GM12873 (cell line): ENCODE results near the gene PLEKHA7.

Source experiments
- CTCF ChIP-seq: IDR thresholded peaks from 2 replicates; pipeline ENCODE4 v1.5.1; 2012; ENCODE audit warnings: low read depth, mild to moderate bottlenecking, moderate library complexity, low read length, control low read depth; ENCODE audit not compliant: insufficient read depth; ENCODE audit errors: missing control alignments

Gene PLEKHA7

GRCh38 chr11:16853859-16854258, 160.4 kb downstream of the PLEKHA7 start:
- no peak for TF ChIP-seq CTCF

- TF ChIP-seq CTCF, result no peak
These were observed 160.9 kb downstream of the PLEKHA7 start for GRCh38 chr11:16853266-16853665.

GRCh38 chr11:16846305-16846704, 167.9 kb downstream of the PLEKHA7 start:
- TF ChIP-seq CTCF, result no peak

- TF ChIP-seq CTCF, result no peak
These were observed 169.9 kb downstream of the PLEKHA7 start for GRCh38 chr11:16844268-16844771.

GRCh38 chr11:16843294-16843693, 170.9 kb downstream of the PLEKHA7 start:
- TF ChIP-seq CTCF, result no peak

GRCh38 chr11:16841984-16842383, 172.2 kb downstream of the PLEKHA7 start:
- TF ChIP-seq CTCF, result no peak

- no peak for TF ChIP-seq CTCF
These were observed 172.7 kb downstream of the PLEKHA7 start for GRCh38 chr11:16841481-16841880.
